H9 (cell line): ENCODE measurements around the gene RRP12. TPM values are rescaled to one million over a fixed set of nuclear protein-coding genes. Genes with fewer than 3 reads are reported as not detected.

Source experiments
- DNase-seq: peaks from one replicate; pipeline ENCODE4 v3.0.0-alpha.2; 2017
- H2AFZ ChIP-seq: one replicate; pipeline ENCODE4 v1.6.1; 2013; ENCODE audit warnings: mild to moderate bottlenecking, low read length, control low read depth, moderate library complexity
- H2AK5ac ChIP-seq: 2 replicates; pipeline ENCODE4 v1.6.1; 2013; ENCODE audit warnings: low read length, control low read depth, mixed read lengths; ENCODE audit not compliant: insufficient read length
- H2BK120ac ChIP-seq: one replicate; pipeline ENCODE4 v1.6.1; 2013; ENCODE audit warnings: low read depth, mild to moderate bottlenecking, low read length, control low read depth, inconsistent platforms; ENCODE audit not compliant: poor library complexity, severe bottlenecking
- H2BK12ac ChIP-seq: 2 replicates; pipeline ENCODE4 v1.6.1; 2013; ENCODE audit warnings: low read length, control low read depth, mixed read lengths, low read depth; ENCODE audit not compliant: insufficient read length
- H2BK15ac ChIP-seq: 2 replicates; pipeline ENCODE4 v1.6.1; 2013; ENCODE audit warnings: low read depth, low read length, control low read depth
- H2BK20ac ChIP-seq: one replicate; pipeline ENCODE4 v1.6.1; 2013; ENCODE audit warnings: low read depth, mild to moderate bottlenecking, low read length, control low read depth, inconsistent platforms; ENCODE audit not compliant: poor library complexity, severe bottlenecking
- H2BK5ac ChIP-seq: 2 replicates; pipeline ENCODE4 v1.6.1; 2013; ENCODE audit warnings: low read length, control low read depth, mixed read lengths; ENCODE audit not compliant: insufficient read length
- H3K14ac ChIP-seq: 2 replicates; pipeline ENCODE4 v1.6.1; 2013; ENCODE audit warnings: low read length, control low read depth; ENCODE audit not compliant: insufficient read depth
- H3K18ac ChIP-seq: 2 replicates; pipeline ENCODE4 v1.6.1; 2013; ENCODE audit warnings: low read depth, mild to moderate bottlenecking, mixed read lengths, low read length, control low read depth; ENCODE audit not compliant: insufficient read length
- H3K23ac ChIP-seq: 2 replicates; pipeline ENCODE4 v1.6.1; 2013; ENCODE audit warnings: low read length, control low read depth, mixed read lengths, low read depth; ENCODE audit not compliant: insufficient read length
- H3K23me2 ChIP-seq: 2 replicates; pipeline ENCODE4 v1.6.1; 2013; ENCODE audit warnings: low read depth, mild to moderate bottlenecking, mixed read lengths, low read length, control low read depth; ENCODE audit not compliant: insufficient read length, poor library complexity, severe bottlenecking
- H3K27ac ChIP-seq: 2 replicates; pipeline ENCODE4 v1.5.1; 2013; ENCODE audit warnings: low read length, control low read depth, mixed read lengths, low read depth; ENCODE audit not compliant: insufficient read length
- H3K27me3 ChIP-seq: 2 replicates; pipeline ENCODE4 v1.6.1; 2013; ENCODE audit warnings: low read length, control low read depth, inconsistent platforms; ENCODE audit not compliant: insufficient read depth
- H3K4ac ChIP-seq: 2 replicates; pipeline ENCODE4 v1.6.1; 2013; ENCODE audit warnings: low read depth, mild to moderate bottlenecking, control low read depth, inconsistent platforms, low read length, moderate library complexity
- H3K4me1 ChIP-seq: 2 replicates; pipeline ENCODE4 v1.6.1; 2013; ENCODE audit warnings: low read length, control low read depth, inconsistent platforms; ENCODE audit not compliant: insufficient read depth
- H3K4me2 ChIP-seq: 2 replicates; pipeline ENCODE4 v1.6.1; 2013; ENCODE audit warnings: low read length, control low read depth, mixed read lengths; ENCODE audit not compliant: insufficient read length, insufficient read depth
- H3K56ac ChIP-seq: 2 replicates; pipeline ENCODE4 v1.6.1; 2013; ENCODE audit warnings: low read depth, mild to moderate bottlenecking, mixed read lengths, low read length, control low read depth; ENCODE audit not compliant: insufficient read length
- H3K79me1 ChIP-seq: 2 replicates; pipeline ENCODE4 v1.6.1; 2013; ENCODE audit warnings: low read depth, mild to moderate bottlenecking, moderate library complexity, low read length, control low read depth, inconsistent platforms; ENCODE audit not compliant: insufficient read depth, poor library complexity, severe bottlenecking
- H3K79me2 ChIP-seq: 2 replicates; pipeline ENCODE4 v1.6.1; 2013; ENCODE audit warnings: low read length, control low read depth, inconsistent platforms; ENCODE audit not compliant: insufficient read depth
- H3K9ac ChIP-seq: 2 replicates; pipeline ENCODE4 v1.6.1; 2013; ENCODE audit warnings: low read length, control low read depth, mixed read lengths; ENCODE audit not compliant: insufficient read length; ENCODE audit errors: extremely low read depth
- H3K9me3 ChIP-seq: one replicate; pipeline ENCODE4 v1.6.1; 2013; ENCODE audit warnings: low read depth, low read length, inconsistent platforms; ENCODE audit not compliant: control insufficient read depth
- H3T11ph ChIP-seq: one replicate; pipeline ENCODE4 v1.6.1; 2013; ENCODE audit warnings: mild to moderate bottlenecking, low read length, control low read depth, inconsistent platforms
- H4K20me1 ChIP-seq: one replicate; pipeline ENCODE4 v1.6.1; 2013; ENCODE audit not compliant: control insufficient read depth, insufficient read length, insufficient read depth
- H4K5ac ChIP-seq: 2 replicates; pipeline ENCODE4 v1.6.1; 2013; ENCODE audit warnings: low read depth, mild to moderate bottlenecking, mixed read lengths, low read length, control low read depth; ENCODE audit not compliant: insufficient read length
- H4K8ac ChIP-seq: replicated peaks from 2 replicates; pipeline ENCODE4 v1.6.1; 2013; ENCODE audit warnings: low read length, control low read depth, mixed read lengths, low read depth; ENCODE audit not compliant: insufficient read length
- H4K91ac ChIP-seq: 2 replicates; pipeline ENCODE4 v1.6.1; 2013; ENCODE audit warnings: low read depth, mild to moderate bottlenecking, moderate library complexity, mixed read lengths, low read length, control low read depth; ENCODE audit not compliant: insufficient read length
- H3K27ac Mint-ChIP-seq, 3 experiments: 2 replicates in 2 of 3; 3 replicates in 1 of 3; pipeline ENCODE4 v1.8.0; 2020 to 2021; ENCODE audit warnings: mixed read lengths in 3 of 3, mild to moderate bottlenecking in 1 of 3, moderate library complexity in 1 of 3
- H3K27me3 Mint-ChIP-seq: 2 replicates; pipeline ENCODE4 v1.8.0; 2021; ENCODE audit warnings: low read depth, mild to moderate bottlenecking, moderate library complexity, mixed read lengths
- H3K36me3 Mint-ChIP-seq, 3 experiments: 2 replicates in 2 of 3; 3 replicates in 1 of 3; pipeline ENCODE4 v1.8.0; 2020 to 2021; ENCODE audit warnings: low read depth in 3 of 3, mixed read lengths in 3 of 3; ENCODE audit not compliant: insufficient read depth in 1 of 3
- H3K4me1 Mint-ChIP-seq, 2 experiments: 2 replicates each; pipeline ENCODE4 v1.8.0; 2020; ENCODE audit warnings: mixed read lengths in 2 of 2
- H3K4me3 Mint-ChIP-seq, 2 experiments: 2 replicates in 1 of 2; 3 replicates in 1 of 2; pipeline ENCODE4 v1.8.0; 2020 to 2021; ENCODE audit warnings: mild to moderate bottlenecking in 2 of 2, mixed read lengths in 2 of 2, moderate library complexity in 1 of 2
- H3K9me3 Mint-ChIP-seq, 2 experiments: 2 replicates in 1 of 2; 3 replicates in 1 of 2; pipeline ENCODE4 v1.8.0; 2020; ENCODE audit warnings: mild to moderate bottlenecking in 2 of 2, mixed read lengths in 2 of 2, moderate library complexity in 1 of 2
- WGBS: extraction: QIAGEN DNeasy Blood & Tissue Kit; methylation state at CpG from one replicate; pipeline ENCODE4 v1.1.7; 2013; ENCODE audit warnings: missing lambda C conversion rate, low lambda C conversion rate, mixed read lengths; ENCODE audit not compliant: insufficient read length; ENCODE audit errors: extremely low coverage; 5-methylcytosine and 5-hydroxymethylcytosine counted together
- total RNA-seq: library from RNA; stranded (reverse); gene quantifications from 2 replicates; pipeline ENCODE4 v1.2.1, GENCODE V29; 2021
- TF ChIP-seq, protein P1 (sequence below): fragments of 200-600 bp; sonication (generic); conservative IDR thresholded peaks from 3 replicates; pipeline ENCODE4 v1.8.0; 2021; ENCODE audit warnings: antibody characterized with exemption, mild to moderate bottlenecking

RRP12 gene
- total RNA-seq, 1 experiment from 2014 or later = 71.6 TPM

DNA sequence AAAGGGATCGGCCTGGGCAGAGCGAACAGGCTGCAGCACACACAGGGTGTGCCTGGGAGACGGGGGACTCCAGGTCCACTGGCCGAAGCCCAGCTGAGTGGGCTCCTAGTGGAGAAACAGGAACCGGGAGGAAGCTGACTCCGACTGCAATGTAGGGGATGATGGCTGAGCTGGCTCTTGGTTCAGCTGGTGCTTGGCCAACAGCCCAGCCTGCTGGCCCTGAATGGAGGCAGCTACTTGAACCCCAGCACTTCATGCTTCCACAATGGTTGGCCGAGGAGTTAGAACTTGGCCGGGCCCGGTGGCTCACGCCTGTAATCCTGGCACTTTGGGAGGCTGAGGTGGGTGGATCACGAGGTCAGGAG lies 39.6 kb downstream of the RRP12 start:
- Histone ChIP-seq H3K4me1 (no peaks in the 10 kb centered on the region), H4K20me1 (no peaks in the 10 kb centered on the region), H2AK5ac (no peak overlapping the region), H3K27ac (no peak overlapping the region), H3K18ac (no peak overlapping the region), H3K4me2 (no peak overlapping the region), H4K8ac (no peak overlapping the region), H4K5ac (no peak overlapping the region), H3K27me3 (no peaks in the 10 kb centered on the region), H3K9ac (no peak overlapping the region), H2BK15ac (no peak overlapping the region), H3K23me2 (no peaks in the 10 kb centered on the region), H2BK120ac (no peak overlapping the region), H2BK20ac (no peak overlapping the region), H3K9me3 (no peaks in the 10 kb centered on the region), H3K79me2 (no peaks in the 10 kb centered on the region), H3T11ph (no peak overlapping the region), H3K14ac (no peak overlapping the region), H3K79me1 (no peaks in the 10 kb centered on the region), H3K56ac (no peak overlapping the region), H4K91ac (no peak overlapping the region), H3K23ac (no peak overlapping the region), H2BK5ac (no peak overlapping the region), H3K4ac (no peak overlapping the region), H2AFZ (no peak overlapping the region), H2BK12ac (no peak overlapping the region)
- H3K27me3 Mint-ChIP-seq = no peaks in the 10 kb centered on the region; the same call in 1 of the 2 replicates
- peaks cover 41 to 81% (median 55%) of the 10 kb centered on the region in 3 experiments; a peak in 6 of 7 replicates for H3K36me3 Mint-ChIP-seq
- no CpG with 5 or more reads among the region's 11 CpGs for WGBS
- no peak overlapping the region for H3K4me3 Mint-ChIP-seq
- H3K9me3 Mint-ChIP-seq = no peaks in the 10 kb centered on the region
- TF ChIP-seq, protein P1, sequence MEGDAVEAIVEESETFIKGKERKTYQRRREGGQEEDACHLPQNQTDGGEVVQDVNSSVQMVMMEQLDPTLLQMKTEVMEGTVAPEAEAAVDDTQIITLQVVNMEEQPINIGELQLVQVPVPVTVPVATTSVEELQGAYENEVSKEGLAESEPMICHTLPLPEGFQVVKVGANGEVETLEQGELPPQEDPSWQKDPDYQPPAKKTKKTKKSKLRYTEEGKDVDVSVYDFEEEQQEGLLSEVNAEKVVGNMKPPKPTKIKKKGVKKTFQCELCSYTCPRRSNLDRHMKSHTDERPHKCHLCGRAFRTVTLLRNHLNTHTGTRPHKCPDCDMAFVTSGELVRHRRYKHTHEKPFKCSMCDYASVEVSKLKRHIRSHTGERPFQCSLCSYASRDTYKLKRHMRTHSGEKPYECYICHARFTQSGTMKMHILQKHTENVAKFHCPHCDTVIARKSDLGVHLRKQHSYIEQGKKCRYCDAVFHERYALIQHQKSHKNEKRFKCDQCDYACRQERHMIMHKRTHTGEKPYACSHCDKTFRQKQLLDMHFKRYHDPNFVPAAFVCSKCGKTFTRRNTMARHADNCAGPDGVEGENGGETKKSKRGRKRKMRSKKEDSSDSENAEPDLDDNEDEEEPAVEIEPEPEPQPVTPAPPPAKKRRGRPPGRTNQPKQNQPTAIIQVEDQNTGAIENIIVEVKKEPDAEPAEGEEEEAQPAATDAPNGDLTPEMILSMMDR = no peak
- peaks cover 2 to 8% of the 10 kb centered on the region in 2 experiments; a peak in 3 of 4 replicates for H3K4me1 Mint-ChIP-seq
- no peak overlapping the region for H3K27ac Mint-ChIP-seq
- no peak for DNase-seq
